Esophagus squamous epithelium (tissue), 4 donors: Measurements from ENCODE around the gene MEOX2.

Experiments
- POLR2A ChIP-seq, 4 donors: fragments of 450-650 bp; IDR thresholded peaks; one replicate each; pipeline ENCODE4 v1.6.1; 2017; ENCODE audit warnings: antibody characterized with exemption in 4 of 4, mild to moderate bottlenecking in 4 of 4, moderate library complexity in 3 of 4
- TF ChIP-seq, protein P1 (sequence below), 6 experiments: fragments of 450-650 bp in 4 of 6; fragments of 200-600 bp in 2 of 6; sonication (generic) in 2 of 6; IDR thresholded peaks; one replicate each; pipeline ENCODE4 v1.5.1; 2016 to 2019; ENCODE audit warnings: antibody characterized with exemption in 6 of 6, mild to moderate bottlenecking in 4 of 6, moderate library complexity in 4 of 6

DNA sequence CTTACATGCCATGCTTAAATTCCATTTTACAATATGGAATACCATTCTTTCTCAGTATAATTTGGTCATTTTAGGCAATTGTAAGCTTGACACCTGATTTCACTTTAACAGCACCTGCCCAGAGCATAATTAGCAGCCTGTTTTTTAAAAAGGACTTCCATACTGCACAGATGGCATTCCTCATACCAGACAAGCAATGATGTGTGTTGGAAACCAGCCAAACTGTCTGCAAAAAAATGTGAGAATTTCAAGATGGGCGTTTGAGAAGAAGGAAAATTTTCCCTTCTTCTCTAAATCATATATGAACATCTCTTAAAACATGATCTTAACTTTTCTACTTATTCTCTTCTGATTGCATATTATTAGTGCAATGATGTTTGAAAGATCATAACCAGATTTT, 84.2 kb downstream of the MEOX2 start:
- TF ChIP-seq, protein P1, sequence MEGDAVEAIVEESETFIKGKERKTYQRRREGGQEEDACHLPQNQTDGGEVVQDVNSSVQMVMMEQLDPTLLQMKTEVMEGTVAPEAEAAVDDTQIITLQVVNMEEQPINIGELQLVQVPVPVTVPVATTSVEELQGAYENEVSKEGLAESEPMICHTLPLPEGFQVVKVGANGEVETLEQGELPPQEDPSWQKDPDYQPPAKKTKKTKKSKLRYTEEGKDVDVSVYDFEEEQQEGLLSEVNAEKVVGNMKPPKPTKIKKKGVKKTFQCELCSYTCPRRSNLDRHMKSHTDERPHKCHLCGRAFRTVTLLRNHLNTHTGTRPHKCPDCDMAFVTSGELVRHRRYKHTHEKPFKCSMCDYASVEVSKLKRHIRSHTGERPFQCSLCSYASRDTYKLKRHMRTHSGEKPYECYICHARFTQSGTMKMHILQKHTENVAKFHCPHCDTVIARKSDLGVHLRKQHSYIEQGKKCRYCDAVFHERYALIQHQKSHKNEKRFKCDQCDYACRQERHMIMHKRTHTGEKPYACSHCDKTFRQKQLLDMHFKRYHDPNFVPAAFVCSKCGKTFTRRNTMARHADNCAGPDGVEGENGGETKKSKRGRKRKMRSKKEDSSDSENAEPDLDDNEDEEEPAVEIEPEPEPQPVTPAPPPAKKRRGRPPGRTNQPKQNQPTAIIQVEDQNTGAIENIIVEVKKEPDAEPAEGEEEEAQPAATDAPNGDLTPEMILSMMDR (IDR thresholded peaks at IDR 0.05) = no peak
- TF ChIP-seq POLR2A (IDR thresholded peaks at IDR 0.05) = no peak
